Measurements from ENCODE around the gene LAMB1. TPM values are rescaled to one million over a fixed set of nuclear protein-coding genes. Genes with fewer than 3 reads are reported as not detected.
"Not testable (repeated sequence)": the region's sequence is repeated elsewhere in the genome, so short reads cannot be mapped to it uniquely, and the experiment has no call there.

The LAMB1 gene
- total RNA-seq, 1 experiment from 2014 or later: 240 TPM

DNA sequence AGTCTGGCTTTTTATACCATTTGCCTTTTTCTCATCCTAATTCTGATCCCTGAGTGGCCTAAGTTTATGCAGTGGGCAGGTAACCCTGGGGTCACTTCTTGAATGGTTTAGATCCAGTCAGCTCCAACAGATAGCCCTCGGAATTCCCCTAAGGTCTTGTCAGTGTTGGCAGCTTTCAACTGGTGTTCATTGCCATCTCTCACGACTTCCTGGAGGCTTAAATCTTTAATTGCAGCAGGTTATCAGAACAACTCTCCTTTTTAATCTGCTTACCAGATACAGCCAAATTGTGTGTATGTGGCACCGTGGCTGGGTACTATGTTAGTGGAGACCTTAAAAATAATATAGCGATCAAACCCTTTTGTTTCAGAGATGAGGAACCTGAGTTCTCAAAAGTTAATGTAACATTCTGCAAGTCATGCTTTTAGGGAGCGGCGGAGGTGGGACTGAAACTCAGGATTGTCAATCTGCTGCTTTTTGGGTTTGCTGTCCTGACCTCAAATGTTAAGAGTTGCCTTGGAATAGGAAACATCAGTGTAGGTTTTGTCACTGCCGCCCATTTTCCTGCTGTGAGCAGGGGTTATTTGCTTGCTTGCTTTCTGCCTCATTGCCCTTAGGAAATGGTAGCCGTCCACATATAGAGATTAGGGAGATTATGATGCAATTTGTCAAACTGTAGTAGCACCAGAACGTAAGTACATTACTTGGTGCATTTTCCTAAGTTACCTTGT is 111.2 kb downstream of the LAMB1 start:
- Mint-ChIP-seq H3K4me1 (ENCODE audit: low read depth, unreplicated experiment) (peaks cover 10% of the 10 kb centered on the region), H3K27me3 (ENCODE audit: unreplicated experiment) (no peaks in the 10 kb centered on the region), H3K36me3 (ENCODE audit: insufficient read depth, unreplicated experiment) (peaks cover 31% of the 10 kb centered on the region), H3K27ac (ENCODE audit: unreplicated experiment) (peak overlapping the region; percentile 97), H3K4me3 (ENCODE audit: low read depth, unreplicated experiment) (peak overlapping the region; percentile 91), H3K9me3 (ENCODE audit: low read depth, unreplicated experiment) (no peaks in the 10 kb centered on the region)
- intact Hi-C loops (cut with micrococcal nuclease; ENCODE audit: unreplicated experiment): no loop called here
- no peak for DNase-seq
- TSS peak; percentile 47 for BruUV-seq (replicated peaks)
- TF ChIP-seq, protein P1, sequence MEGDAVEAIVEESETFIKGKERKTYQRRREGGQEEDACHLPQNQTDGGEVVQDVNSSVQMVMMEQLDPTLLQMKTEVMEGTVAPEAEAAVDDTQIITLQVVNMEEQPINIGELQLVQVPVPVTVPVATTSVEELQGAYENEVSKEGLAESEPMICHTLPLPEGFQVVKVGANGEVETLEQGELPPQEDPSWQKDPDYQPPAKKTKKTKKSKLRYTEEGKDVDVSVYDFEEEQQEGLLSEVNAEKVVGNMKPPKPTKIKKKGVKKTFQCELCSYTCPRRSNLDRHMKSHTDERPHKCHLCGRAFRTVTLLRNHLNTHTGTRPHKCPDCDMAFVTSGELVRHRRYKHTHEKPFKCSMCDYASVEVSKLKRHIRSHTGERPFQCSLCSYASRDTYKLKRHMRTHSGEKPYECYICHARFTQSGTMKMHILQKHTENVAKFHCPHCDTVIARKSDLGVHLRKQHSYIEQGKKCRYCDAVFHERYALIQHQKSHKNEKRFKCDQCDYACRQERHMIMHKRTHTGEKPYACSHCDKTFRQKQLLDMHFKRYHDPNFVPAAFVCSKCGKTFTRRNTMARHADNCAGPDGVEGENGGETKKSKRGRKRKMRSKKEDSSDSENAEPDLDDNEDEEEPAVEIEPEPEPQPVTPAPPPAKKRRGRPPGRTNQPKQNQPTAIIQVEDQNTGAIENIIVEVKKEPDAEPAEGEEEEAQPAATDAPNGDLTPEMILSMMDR (IDR thresholded peaks at IDR 0.05; ENCODE audit: unreplicated experiment): no peak
- CTCF ChIA-PET: no interaction called here

DNA sequence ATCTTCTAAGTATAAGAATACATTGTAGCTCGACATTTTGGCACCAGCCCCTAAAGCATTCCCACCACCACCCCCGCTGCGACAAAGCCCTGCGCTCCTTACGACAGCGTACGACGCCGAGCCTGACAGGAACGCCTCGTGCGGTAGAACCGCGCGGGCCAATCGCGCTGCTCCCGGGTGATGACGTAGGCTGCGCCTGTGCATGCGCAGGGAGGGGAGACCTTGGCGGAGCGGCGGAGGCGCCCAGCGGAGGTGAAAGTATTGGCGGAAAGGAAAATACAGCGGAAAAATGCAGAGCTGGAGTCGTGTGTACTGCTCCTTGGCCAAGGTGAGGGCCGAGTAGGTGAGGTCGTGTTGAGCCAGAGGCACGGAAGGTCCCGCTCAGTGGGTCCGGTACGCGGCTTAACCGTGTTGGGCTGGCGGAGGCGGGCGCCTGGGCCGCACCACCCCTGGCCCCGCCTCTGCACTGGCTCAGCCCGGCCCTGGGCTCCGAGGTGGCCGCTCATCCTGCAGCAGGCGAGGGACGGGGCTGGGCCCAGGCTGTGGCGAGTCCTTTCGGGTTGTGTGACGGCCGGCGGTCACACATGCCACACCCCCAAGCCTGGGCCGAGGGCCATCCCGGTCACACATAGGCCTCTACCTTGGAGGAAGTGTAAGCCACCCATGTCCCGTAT is 111.9 kb downstream of the LAMB1 start, which contains the start of gene DLD:
Gene DLD (plus strand): TSS at position 222 of the 674 bp plus-strand sequence. CDS start 68 bp downstream, at position 290.
- BruUV-seq (replicated peaks): no TSS peak
- CTCF ChIA-PET: no interaction called here
- Mint-ChIP-seq H3K27ac (ENCODE audit: unreplicated experiment) (peak within 1 kb of the TSS; percentile 97), H3K4me1 (ENCODE audit: low read depth, unreplicated experiment) (peaks cover 10% of the 10 kb centered on the region), H3K9me3 (ENCODE audit: low read depth, unreplicated experiment) (no peaks in the 10 kb centered on the region), H3K4me3 (ENCODE audit: low read depth, unreplicated experiment) (peak within 1 kb of the TSS; percentile 91), H3K27me3 (ENCODE audit: unreplicated experiment) (peaks cover 2% of the 10 kb centered on the region), H3K36me3 (ENCODE audit: insufficient read depth, unreplicated experiment) (peaks cover 31% of the 10 kb centered on the region)
- intact Hi-C loops (cut with micrococcal nuclease; ENCODE audit: unreplicated experiment): no loop called here
- TF ChIP-seq, protein P1 (IDR thresholded peaks at IDR 0.05; ENCODE audit: unreplicated experiment): no peak
- peak; percentile 85 for DNase-seq

DNA sequence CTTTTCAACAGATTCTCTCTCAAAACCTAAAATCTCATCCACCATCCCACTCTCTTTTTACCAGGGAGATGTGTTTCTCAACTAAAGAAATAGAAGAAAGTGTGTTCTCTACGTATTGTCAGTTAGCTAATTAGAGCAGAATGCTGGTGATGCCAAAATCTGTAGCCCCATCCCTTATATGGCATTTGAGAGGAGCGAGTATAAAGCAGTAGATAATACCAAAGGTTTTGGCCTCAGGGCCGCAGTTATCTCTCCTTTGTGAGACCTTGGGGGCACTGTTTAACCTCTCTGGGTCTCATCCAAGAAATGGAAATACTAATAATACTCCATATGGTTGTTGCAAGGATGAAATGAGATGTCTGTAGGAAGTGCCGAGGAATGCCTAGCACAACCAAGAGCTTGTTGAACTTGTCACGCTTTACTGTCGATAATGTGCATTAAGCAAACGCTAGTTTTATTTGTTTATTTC is 112.4 kb downstream of the LAMB1 start:
- Mint-ChIP-seq H3K27ac (ENCODE audit: unreplicated experiment) (peak overlapping the region; percentile 97), H3K4me3 (ENCODE audit: low read depth, unreplicated experiment) (peak overlapping the region; percentile 91), H3K9me3 (ENCODE audit: low read depth, unreplicated experiment) (no peaks in the 10 kb centered on the region), H3K36me3 (ENCODE audit: insufficient read depth, unreplicated experiment) (peaks cover 31% of the 10 kb centered on the region), H3K27me3 (ENCODE audit: unreplicated experiment) (peaks cover 8% of the 10 kb centered on the region), H3K4me1 (ENCODE audit: low read depth, unreplicated experiment) (peaks cover 10% of the 10 kb centered on the region)
- TF ChIP-seq, protein P1 (IDR thresholded peaks at IDR 0.05; ENCODE audit: unreplicated experiment): no peak
- no peak for DNase-seq
- intact Hi-C loops (cut with micrococcal nuclease; ENCODE audit: unreplicated experiment): no loop called here
- CTCF ChIA-PET: no interaction called here
- TSS peak; percentile 19 for BruUV-seq (replicated peaks)

DNA sequence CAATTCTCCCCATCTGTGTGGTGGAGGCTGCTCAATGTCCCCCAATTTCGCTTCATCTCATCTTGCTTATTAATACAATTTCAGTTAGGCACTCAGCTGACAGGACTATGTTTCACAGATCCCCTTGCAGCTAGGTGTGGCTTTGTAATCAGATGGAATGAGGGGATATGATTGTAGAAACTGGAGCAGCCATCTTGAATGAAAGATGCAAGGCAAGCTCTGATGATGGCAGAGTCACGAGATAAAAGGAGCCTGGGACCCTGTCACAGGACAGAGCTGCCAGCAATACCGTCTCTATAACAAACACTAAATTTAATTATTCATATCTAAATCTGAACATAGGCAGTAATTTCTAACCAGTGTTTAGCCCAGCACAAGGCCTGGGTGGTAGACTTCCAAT is 113.0 kb downstream of the LAMB1 start:
- Mint-ChIP-seq H3K36me3 (ENCODE audit: insufficient read depth, unreplicated experiment) (peaks cover 31% of the 10 kb centered on the region), H3K4me1 (ENCODE audit: low read depth, unreplicated experiment) (peaks cover 10% of the 10 kb centered on the region), H3K4me3 (ENCODE audit: low read depth, unreplicated experiment) (peak overlapping the region; percentile 91), H3K9me3 (ENCODE audit: low read depth, unreplicated experiment) (no peaks in the 10 kb centered on the region), H3K27me3 (ENCODE audit: unreplicated experiment) (peaks cover 14% of the 10 kb centered on the region), H3K27ac (ENCODE audit: unreplicated experiment) (no peak overlapping the region)
- TF ChIP-seq, protein P1 (IDR thresholded peaks at IDR 0.05; ENCODE audit: unreplicated experiment): no peak
- CTCF ChIA-PET: no interaction called here
- intact Hi-C loops (cut with micrococcal nuclease; ENCODE audit: unreplicated experiment): no loop called here
- DNase-seq: no peak
- no TSS peak for BruUV-seq (replicated peaks)

DNA sequence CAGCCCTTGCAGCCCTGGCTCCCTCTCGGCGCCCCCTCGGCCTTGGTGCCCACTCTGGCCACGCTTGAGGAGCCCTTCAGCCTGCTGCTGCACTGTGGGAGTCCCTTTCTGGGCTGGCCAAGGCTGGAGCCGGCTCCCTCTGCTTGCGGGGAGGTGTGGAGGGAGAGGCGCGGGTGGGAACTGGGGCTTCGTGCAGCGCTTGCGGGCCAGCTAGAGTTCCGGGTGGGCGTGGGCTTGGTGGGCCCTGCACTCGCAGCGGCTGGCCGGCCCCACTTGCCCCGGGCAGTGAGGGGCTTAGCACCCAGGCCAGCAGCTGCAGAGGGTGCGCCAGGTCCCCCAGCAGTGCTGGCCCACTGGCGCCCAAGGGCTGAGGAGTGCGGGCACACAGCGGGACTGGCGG is 115.1 kb downstream of the LAMB1 start:
- DNase-seq; intact Hi-C loops (cut with micrococcal nuclease; ENCODE audit: unreplicated experiment); H3K9me3 Mint-ChIP-seq (ENCODE audit: low read depth, unreplicated experiment); BruUV-seq (replicated peaks); H3K27ac Mint-ChIP-seq (ENCODE audit: unreplicated experiment); H3K4me3 Mint-ChIP-seq (ENCODE audit: low read depth, unreplicated experiment); H3K4me1 Mint-ChIP-seq (ENCODE audit: low read depth, unreplicated experiment): not testable (repeated sequence)
- Mint-ChIP-seq H3K36me3 (ENCODE audit: insufficient read depth, unreplicated experiment) (peaks cover 20% of the 10 kb centered on the region), H3K27me3 (ENCODE audit: unreplicated experiment) (peaks cover 34% of the 10 kb centered on the region)
- CTCF ChIA-PET: interaction anchor here (0.7 kb wide), 1 partner anchor 25 kb away, joined by 3 read pairs; no protein-coding TSS in a partner anchor

All from Calu3 (cell line).